Esophagus muscularis mucosa (tissue), 4 donors: Measurements from ENCODE around the gene EGR4.

ENCODE experiments used
- CTCF ChIP-seq, 3 experiments: fragments of 200-600 bp in 2 of 3; fragments of 450-650 bp in 1 of 3; sonication (generic) in 2 of 3; IDR thresholded peaks; one replicate each; pipeline ENCODE4 v1.5.1; 2017 to 2019; ENCODE audit warnings: antibody characterized with exemption in 3 of 3, mild to moderate bottlenecking in 2 of 3, moderate library complexity in 1 of 3
- EP300 ChIP-seq: sonication (generic); formaldehyde crosslinking; IDR thresholded peaks from one replicate; pipeline ENCODE4 v1.6.1; 2017; ENCODE audit warnings: antibody characterized with exemption
- POLR2A ChIP-seq: fragments of 450-650 bp; IDR thresholded peaks from one replicate; pipeline ENCODE4 v1.6.1; 2017; ENCODE audit warnings: antibody characterized with exemption, moderate library complexity, mild to moderate bottlenecking, low read depth
- POLR2AphosphoS5 ChIP-seq, 2 donors: sonication (generic); formaldehyde crosslinking; IDR thresholded peaks; one replicate each; pipeline ENCODE4 v1.6.1; 2017; ENCODE audit warnings: antibody characterized with exemption in 2 of 2

GRCh38 chr2:73243884-73244570 lies 49.3 kb downstream of the EGR4 start:
- TF ChIP-seq POLR2A = no peak
- no peak for TF ChIP-seq CTCF (IDR thresholded peaks at IDR 0.05)
- TF ChIP-seq EP300 = no peak
- TF ChIP-seq POLR2AphosphoS5 (IDR thresholded peaks at IDR 0.05) = no peak
